Measurements from ENCODE around the gene SFT2D2.
"Not testable (repeated sequence)": the region's sequence is repeated elsewhere in the genome, so short reads cannot be mapped to it uniquely, and the experiment has no call there.

SFT2D2 gene

GRCh38 chr1:168225476-168226190, at the start of gene SFT2D2:
Gene SFT2D2 (plus strand): TSS chr1:168226004. CDS start chr1:168226080, 76 bp downstream.
- DNase-seq, result peak; percentile 75 to 86

- no peak for DNase-seq
Measured at GRCh38 chr1:168178227-168178637, 47.6 kb upstream of the SFT2D2 start.

DNA sequence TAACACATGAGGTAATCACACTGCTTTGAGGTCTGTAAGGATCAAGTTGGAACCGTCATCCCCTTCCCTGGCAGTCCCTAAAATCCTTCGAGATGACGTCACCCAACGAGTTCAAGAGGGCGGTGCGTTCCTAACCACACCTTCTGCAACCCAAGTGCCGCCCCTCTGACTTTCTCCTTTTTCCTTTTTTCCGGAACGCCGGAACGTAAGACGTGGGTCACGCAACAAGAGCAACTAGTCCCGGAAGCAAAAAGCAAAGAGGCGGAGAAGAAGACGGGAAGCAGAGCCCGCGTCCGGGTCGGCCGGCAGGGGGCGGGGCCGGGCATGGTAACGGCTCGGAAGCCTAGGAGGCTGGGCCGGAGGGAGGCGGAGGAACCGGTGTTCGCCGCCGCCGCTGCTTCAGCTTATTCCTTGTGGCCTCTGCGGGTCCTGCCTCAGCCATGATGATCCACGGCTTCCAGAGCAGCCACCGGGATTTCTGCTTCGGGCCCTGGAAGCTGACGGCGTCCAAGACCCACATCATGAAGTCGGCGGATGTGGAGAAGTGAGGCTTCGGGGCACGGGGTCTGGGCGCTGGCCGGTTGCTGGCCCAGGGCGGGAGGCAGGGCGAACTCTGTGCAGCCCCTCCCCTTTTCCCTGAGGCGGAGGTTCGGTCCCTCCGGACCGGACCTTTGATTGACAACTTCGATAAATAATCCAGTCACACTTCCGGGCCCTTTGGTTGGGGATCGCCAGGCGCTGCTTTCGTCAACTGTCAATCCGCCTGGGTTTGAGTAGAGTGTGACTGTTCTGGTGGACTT, 47.0 kb upstream of the SFT2D2 start, which contains the start of gene TIPRL:
TIPRL (plus strand) TSS at position 325 of the 800 bp plus-strand sequence; CDS start at position 441, 116 bp downstream.
- peak; percentile 98 to 99 for DNase-seq

GRCh38 chr1:168179438-168180147, 46.2 kb upstream of the SFT2D2 start:
- no peak for DNase-seq

DNA sequence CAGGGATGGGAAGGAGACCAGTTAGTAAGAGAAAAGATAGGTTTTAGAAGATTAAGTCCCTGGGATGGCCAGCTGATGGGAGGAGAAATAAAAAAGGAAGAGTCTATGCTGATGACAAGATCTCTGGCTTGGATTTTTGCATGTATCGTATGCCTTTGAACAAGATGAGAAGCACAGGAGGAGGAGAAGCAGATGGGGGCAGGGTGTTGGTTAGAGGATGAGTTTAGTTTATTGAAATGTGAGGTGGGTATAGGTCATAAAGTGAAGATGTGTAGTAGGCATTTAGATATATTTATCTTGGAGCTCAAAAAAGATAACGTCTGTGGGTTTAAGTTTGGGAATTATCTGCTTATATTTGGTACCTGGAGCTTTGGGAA, 45.7 kb upstream of the SFT2D2 start:
- DNase-seq, result no peak

- DNase-seq, result not testable (repeated sequence)
Measured at GRCh38 chr1:168181063-168181720, 44.6 kb upstream of the SFT2D2 start.

- no peak for DNase-seq
Measured at GRCh38 chr1:168187177-168187576, 38.6 kb upstream of the SFT2D2 start.

GRCh38 chr1:168190403-168190802, 35.4 kb upstream of the SFT2D2 start:
- no peak for DNase-seq

GRCh38 chr1:168195199-168196135, 30.3 kb upstream of the SFT2D2 start:
- DNase-seq, result no peak

DNA sequence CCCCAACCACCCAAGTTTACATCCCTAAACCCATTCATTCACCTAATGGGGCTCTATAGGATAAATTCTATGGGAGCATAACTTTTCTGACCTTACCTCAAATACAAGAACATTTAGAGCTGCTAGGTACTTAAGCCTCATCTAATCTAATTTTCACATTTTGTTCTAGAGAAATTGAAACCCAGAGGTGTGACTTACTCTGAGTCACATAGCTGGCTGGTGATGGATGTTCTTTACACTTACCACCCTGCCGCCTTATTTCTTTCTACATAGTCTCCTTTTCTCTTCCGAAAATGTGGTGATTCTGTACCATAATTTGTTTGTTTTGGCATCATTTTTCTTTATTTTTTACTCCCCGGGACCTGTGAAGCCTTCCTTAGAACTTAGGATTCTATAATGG, 26.7 kb upstream of the SFT2D2 start:
- DNase-seq, result no peak

- no peak for DNase-seq
Measured at GRCh38 chr1:168202941-168203654, 22.7 kb upstream of the SFT2D2 start.

DNA sequence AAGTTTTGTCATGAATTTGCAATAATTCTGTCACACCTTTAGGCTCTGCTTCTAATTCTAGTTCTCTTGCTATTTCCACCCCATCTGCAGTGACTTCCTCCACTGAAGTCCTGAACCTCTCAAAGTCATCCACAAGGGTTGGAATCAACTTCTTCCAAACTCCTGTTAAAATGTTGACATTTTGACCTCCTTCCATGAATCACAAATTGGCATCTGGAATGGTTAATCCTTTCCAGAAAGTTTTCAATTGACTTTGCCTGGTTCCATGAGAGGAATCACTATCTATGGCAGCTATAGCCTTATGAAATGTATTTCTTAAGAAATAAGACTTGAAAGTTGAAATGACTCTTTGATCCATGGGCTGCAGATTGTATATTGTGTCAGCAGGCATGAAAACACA, 19.7 kb upstream of the SFT2D2 start:
- no peak for DNase-seq

DNA sequence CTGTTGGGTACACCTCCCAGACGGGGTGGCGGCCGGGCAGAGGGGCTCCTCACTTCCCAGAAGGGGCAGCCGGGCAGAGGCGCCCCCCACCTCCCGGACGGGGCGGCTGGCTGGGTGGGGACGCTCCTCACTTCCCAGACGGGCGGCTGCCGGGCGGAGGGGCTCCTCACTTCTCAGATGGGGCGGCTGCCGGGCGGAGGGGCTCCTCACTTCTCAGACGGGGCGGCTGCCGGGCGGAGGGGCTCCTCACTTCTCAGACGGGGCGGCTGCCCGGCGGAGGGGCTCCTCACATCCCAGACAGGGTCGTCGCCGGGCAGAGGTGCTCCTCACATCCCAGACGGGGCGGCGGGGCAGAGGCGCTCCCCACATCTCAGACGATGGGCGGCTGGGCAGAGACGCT, 18.1 kb upstream of the SFT2D2 start:
- not testable (repeated sequence) for DNase-seq

DNA sequence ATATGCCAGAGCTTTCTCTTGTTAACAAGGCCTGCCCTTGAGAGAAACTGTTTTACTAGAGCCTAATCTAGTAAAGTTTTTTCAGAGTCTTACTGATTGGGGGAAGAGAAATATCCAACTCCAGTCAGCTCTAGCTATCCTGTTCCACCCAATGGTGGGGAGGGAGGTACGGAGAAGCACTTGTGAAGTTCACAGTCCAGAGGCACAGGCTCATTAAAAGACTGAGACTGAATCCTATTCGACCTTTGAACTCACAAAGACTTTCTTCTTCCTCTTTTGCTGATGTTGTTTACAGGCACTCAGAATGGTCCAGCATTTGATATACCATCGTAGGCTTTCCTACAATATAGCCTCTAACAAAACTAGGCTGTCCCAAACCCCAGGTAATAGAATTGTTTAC, 15.5 kb upstream of the SFT2D2 start:
- DNase-seq, result no peak

- no peak for DNase-seq
Measured at GRCh38 chr1:168213349-168213748, 12.5 kb upstream of the SFT2D2 start.

- peak in 1 of 2 experiments; percentile 18 for DNase-seq
Measured at GRCh38 chr1:168216171-168216570, 9.6 kb upstream of the SFT2D2 start.

GRCh38 chr1:168217664-168218063, 8.1 kb upstream of the SFT2D2 start:
- DNase-seq, result no peak

DNA sequence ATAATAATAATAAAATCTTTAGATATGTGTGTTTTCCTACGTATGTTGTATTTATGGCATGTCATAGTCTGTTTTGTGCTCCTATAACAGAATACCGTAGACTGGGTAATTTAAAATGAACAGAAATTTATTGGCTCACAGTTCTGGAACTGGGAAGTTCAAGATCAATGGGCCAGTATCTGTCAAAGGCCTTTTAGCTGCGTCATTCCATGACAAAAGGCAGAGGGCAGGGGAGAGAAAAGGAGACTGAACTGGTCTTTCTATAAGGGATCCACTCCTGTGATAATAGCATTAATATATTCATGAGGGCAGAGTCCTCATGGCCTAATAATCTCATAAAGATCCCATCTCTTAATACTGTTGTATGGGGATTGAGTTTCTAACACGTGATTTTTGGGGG, 7.1 kb upstream of the SFT2D2 start:
- no peak for DNase-seq

- no peak for DNase-seq
Measured at GRCh38 chr1:168220470-168220871, 5.3 kb upstream of the SFT2D2 start.

DNA sequence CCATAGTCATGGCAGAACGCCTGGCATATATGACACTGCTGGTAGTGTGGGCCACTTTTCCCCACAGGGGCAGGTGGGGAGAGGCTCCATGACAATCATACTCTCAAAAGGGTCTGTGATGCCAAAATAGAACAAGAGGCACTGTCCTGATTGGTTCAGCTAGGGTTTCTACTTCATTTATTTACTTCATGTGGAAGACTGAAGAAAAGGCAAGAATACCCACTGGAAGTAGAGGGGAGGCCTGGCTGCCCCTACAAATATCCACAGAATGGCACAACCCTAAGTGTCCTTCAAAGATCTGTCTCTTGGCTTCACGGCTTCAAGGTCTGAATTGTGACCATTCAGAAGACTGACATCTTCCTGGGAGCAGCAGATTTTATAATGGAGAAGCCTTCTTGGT, 4.5 kb upstream of the SFT2D2 start:
- no peak for DNase-seq

DNA sequence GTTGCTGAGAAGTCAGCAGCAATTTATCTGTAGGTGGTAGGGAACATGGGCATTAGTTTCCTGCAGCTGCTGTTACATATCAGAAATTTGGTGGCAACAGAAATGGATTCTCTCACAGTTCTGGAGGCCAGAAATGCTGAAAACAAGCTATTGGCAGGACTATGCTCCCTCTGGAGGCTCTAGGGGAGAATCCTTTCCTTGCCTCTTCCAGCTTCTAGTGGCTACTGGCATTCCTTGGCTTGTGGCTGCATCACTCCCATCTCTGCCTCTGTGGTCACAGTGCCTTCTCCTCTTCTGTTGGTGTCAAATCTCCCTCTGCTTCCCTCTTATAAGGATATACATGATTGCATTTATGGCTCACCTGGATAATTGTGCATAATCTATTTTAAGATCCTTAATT, 2.5 kb upstream of the SFT2D2 start:
- no peak for DNase-seq
